H9 (cell line): ENCODE results near the gene PKD1. TPM values are rescaled to one million over a fixed set of nuclear protein-coding genes. Genes with fewer than 3 reads are reported as not detected.

Experiments
- DNase-seq: peaks from one replicate; pipeline ENCODE4 v3.0.0-alpha.2; 2017
- H2AFZ ChIP-seq: one replicate; pipeline ENCODE4 v1.6.1; 2013; ENCODE audit warnings: mild to moderate bottlenecking, low read length, control low read depth, moderate library complexity
- H2AK5ac ChIP-seq: 2 replicates; pipeline ENCODE4 v1.6.1; 2013; ENCODE audit warnings: low read length, control low read depth, mixed read lengths; ENCODE audit not compliant: insufficient read length
- H2BK120ac ChIP-seq: one replicate; pipeline ENCODE4 v1.6.1; 2013; ENCODE audit warnings: low read depth, mild to moderate bottlenecking, low read length, control low read depth, inconsistent platforms; ENCODE audit not compliant: poor library complexity, severe bottlenecking
- H2BK12ac ChIP-seq: 2 replicates; pipeline ENCODE4 v1.6.1; 2013; ENCODE audit warnings: low read length, control low read depth, mixed read lengths, low read depth; ENCODE audit not compliant: insufficient read length
- H2BK15ac ChIP-seq: 2 replicates; pipeline ENCODE4 v1.6.1; 2013; ENCODE audit warnings: low read depth, low read length, control low read depth
- H2BK20ac ChIP-seq: one replicate; pipeline ENCODE4 v1.6.1; 2013; ENCODE audit warnings: low read depth, mild to moderate bottlenecking, low read length, control low read depth, inconsistent platforms; ENCODE audit not compliant: poor library complexity, severe bottlenecking
- H2BK5ac ChIP-seq: 2 replicates; pipeline ENCODE4 v1.6.1; 2013; ENCODE audit warnings: low read length, control low read depth, mixed read lengths; ENCODE audit not compliant: insufficient read length
- H3K14ac ChIP-seq: 2 replicates; pipeline ENCODE4 v1.6.1; 2013; ENCODE audit warnings: low read length, control low read depth; ENCODE audit not compliant: insufficient read depth
- H3K18ac ChIP-seq: 2 replicates; pipeline ENCODE4 v1.6.1; 2013; ENCODE audit warnings: low read depth, mild to moderate bottlenecking, mixed read lengths, low read length, control low read depth; ENCODE audit not compliant: insufficient read length
- H3K23ac ChIP-seq: 2 replicates; pipeline ENCODE4 v1.6.1; 2013; ENCODE audit warnings: low read length, control low read depth, mixed read lengths, low read depth; ENCODE audit not compliant: insufficient read length
- H3K23me2 ChIP-seq: 2 replicates; pipeline ENCODE4 v1.6.1; 2013; ENCODE audit warnings: low read depth, mild to moderate bottlenecking, mixed read lengths, low read length, control low read depth; ENCODE audit not compliant: insufficient read length, poor library complexity, severe bottlenecking
- H3K27ac ChIP-seq: 2 replicates; pipeline ENCODE4 v1.5.1; 2013; ENCODE audit warnings: low read length, control low read depth, mixed read lengths, low read depth; ENCODE audit not compliant: insufficient read length
- H3K27me3 ChIP-seq: 2 replicates; pipeline ENCODE4 v1.6.1; 2013; ENCODE audit warnings: low read length, control low read depth, inconsistent platforms; ENCODE audit not compliant: insufficient read depth
- H3K4ac ChIP-seq: 2 replicates; pipeline ENCODE4 v1.6.1; 2013; ENCODE audit warnings: low read depth, mild to moderate bottlenecking, control low read depth, inconsistent platforms, low read length, moderate library complexity
- H3K4me1 ChIP-seq: 2 replicates; pipeline ENCODE4 v1.6.1; 2013; ENCODE audit warnings: low read length, control low read depth, inconsistent platforms; ENCODE audit not compliant: insufficient read depth
- H3K4me2 ChIP-seq: 2 replicates; pipeline ENCODE4 v1.6.1; 2013; ENCODE audit warnings: low read length, control low read depth, mixed read lengths; ENCODE audit not compliant: insufficient read length, insufficient read depth
- H3K56ac ChIP-seq: 2 replicates; pipeline ENCODE4 v1.6.1; 2013; ENCODE audit warnings: low read depth, mild to moderate bottlenecking, mixed read lengths, low read length, control low read depth; ENCODE audit not compliant: insufficient read length
- H3K79me1 ChIP-seq: 2 replicates; pipeline ENCODE4 v1.6.1; 2013; ENCODE audit warnings: low read depth, mild to moderate bottlenecking, moderate library complexity, low read length, control low read depth, inconsistent platforms; ENCODE audit not compliant: insufficient read depth, poor library complexity, severe bottlenecking
- H3K79me2 ChIP-seq: 2 replicates; pipeline ENCODE4 v1.6.1; 2013; ENCODE audit warnings: low read length, control low read depth, inconsistent platforms; ENCODE audit not compliant: insufficient read depth
- H3K9ac ChIP-seq: 2 replicates; pipeline ENCODE4 v1.6.1; 2013; ENCODE audit warnings: low read length, control low read depth, mixed read lengths; ENCODE audit not compliant: insufficient read length; ENCODE audit errors: extremely low read depth
- H3K9me3 ChIP-seq: one replicate; pipeline ENCODE4 v1.6.1; 2013; ENCODE audit warnings: low read depth, low read length, inconsistent platforms; ENCODE audit not compliant: control insufficient read depth
- H3T11ph ChIP-seq: one replicate; pipeline ENCODE4 v1.6.1; 2013; ENCODE audit warnings: mild to moderate bottlenecking, low read length, control low read depth, inconsistent platforms
- H4K20me1 ChIP-seq: one replicate; pipeline ENCODE4 v1.6.1; 2013; ENCODE audit not compliant: control insufficient read depth, insufficient read length, insufficient read depth
- H4K5ac ChIP-seq: 2 replicates; pipeline ENCODE4 v1.6.1; 2013; ENCODE audit warnings: low read depth, mild to moderate bottlenecking, mixed read lengths, low read length, control low read depth; ENCODE audit not compliant: insufficient read length
- H4K8ac ChIP-seq: replicated peaks from 2 replicates; pipeline ENCODE4 v1.6.1; 2013; ENCODE audit warnings: low read length, control low read depth, mixed read lengths, low read depth; ENCODE audit not compliant: insufficient read length
- H4K91ac ChIP-seq: 2 replicates; pipeline ENCODE4 v1.6.1; 2013; ENCODE audit warnings: low read depth, mild to moderate bottlenecking, moderate library complexity, mixed read lengths, low read length, control low read depth; ENCODE audit not compliant: insufficient read length
- H3K27ac Mint-ChIP-seq, 3 experiments: 2 replicates in 2 of 3; 3 replicates in 1 of 3; pipeline ENCODE4 v1.8.0; 2020 to 2021; ENCODE audit warnings: mixed read lengths in 3 of 3, mild to moderate bottlenecking in 1 of 3, moderate library complexity in 1 of 3
- H3K27me3 Mint-ChIP-seq: 2 replicates; pipeline ENCODE4 v1.8.0; 2021; ENCODE audit warnings: low read depth, mild to moderate bottlenecking, moderate library complexity, mixed read lengths
- H3K36me3 Mint-ChIP-seq, 3 experiments: 2 replicates in 2 of 3; 3 replicates in 1 of 3; pipeline ENCODE4 v1.8.0; 2020 to 2021; ENCODE audit warnings: low read depth in 3 of 3, mixed read lengths in 3 of 3; ENCODE audit not compliant: insufficient read depth in 1 of 3
- H3K4me1 Mint-ChIP-seq, 2 experiments: 2 replicates each; pipeline ENCODE4 v1.8.0; 2020; ENCODE audit warnings: mixed read lengths in 2 of 2
- H3K4me3 Mint-ChIP-seq, 2 experiments: 2 replicates in 1 of 2; 3 replicates in 1 of 2; pipeline ENCODE4 v1.8.0; 2020 to 2021; ENCODE audit warnings: mild to moderate bottlenecking in 2 of 2, mixed read lengths in 2 of 2, moderate library complexity in 1 of 2
- H3K9me3 Mint-ChIP-seq, 2 experiments: 2 replicates in 1 of 2; 3 replicates in 1 of 2; pipeline ENCODE4 v1.8.0; 2020; ENCODE audit warnings: mild to moderate bottlenecking in 2 of 2, mixed read lengths in 2 of 2, moderate library complexity in 1 of 2
- CTCF ChIP-seq: fragments of 200-600 bp; sonication (generic); conservative IDR thresholded peaks from 3 replicates; pipeline ENCODE4 v1.8.0; 2021; ENCODE audit warnings: antibody characterized with exemption, mild to moderate bottlenecking
- WGBS: extraction: QIAGEN DNeasy Blood & Tissue Kit; methylation state at CpG from one replicate; pipeline ENCODE4 v1.1.7; 2013; ENCODE audit warnings: missing lambda C conversion rate, low lambda C conversion rate, mixed read lengths; ENCODE audit not compliant: insufficient read length; ENCODE audit errors: extremely low coverage; 5-methylcytosine and 5-hydroxymethylcytosine counted together
- total RNA-seq: library from RNA; stranded (reverse); gene quantifications from 2 replicates; pipeline ENCODE4 v1.2.1, GENCODE V29; 2021

PKD1 gene
- total RNA-seq, 1 experiment from 2014 or later = 88.0 TPM

- DNase-seq = no peak
- no peak for TF ChIP-seq CTCF
- Histone ChIP-seq H3K23ac (no peak overlapping the region), H3K27ac (no peak overlapping the region), H3K79me1 (no peaks in the 10 kb centered on the region), H3T11ph (no peak overlapping the region), H2BK12ac (no peak overlapping the region), H3K23me2 (peaks cover 4% of the 10 kb centered on the region), H3K14ac (no peak overlapping the region), H4K91ac (no peak overlapping the region), H3K4me2 (no peak overlapping the region), H2AFZ (no peak overlapping the region), H3K27me3 (no peaks in the 10 kb centered on the region), H2BK15ac (no peak overlapping the region), H3K56ac (no peak overlapping the region), H4K20me1 (no peaks in the 10 kb centered on the region), H2BK5ac (no peak overlapping the region), H2BK120ac (no peak overlapping the region), H3K9ac (no peak overlapping the region), H3K4ac (no peak overlapping the region), H3K79me2 (no peaks in the 10 kb centered on the region), H2BK20ac (no peak overlapping the region), H4K8ac (no peak overlapping the region), H2AK5ac (no peak overlapping the region), H4K5ac (no peak overlapping the region), H3K4me1 (no peaks in the 10 kb centered on the region), H3K18ac (no peak overlapping the region), H3K9me3 (no peaks in the 10 kb centered on the region)
- no peaks in the 10 kb centered on the region for H3K9me3 Mint-ChIP-seq
- 0 out of 7 replicates have a peak overlapping the region, but pooled peaks of 1 of the 3 experiments have one; percentile 65 for H3K27ac Mint-ChIP-seq
- H3K4me1 Mint-ChIP-seq = peaks cover 3 to 7% of the 10 kb centered on the region in 2 experiments
- no peaks in the 10 kb centered on the region for H3K27me3 Mint-ChIP-seq
- H3K36me3 Mint-ChIP-seq = peaks cover 11 to 43% (median 40%) of the 10 kb centered on the region in 3 experiments
- H3K4me3 Mint-ChIP-seq = peak overlapping the region in 1 of 2 experiments; percentile 40; a peak in 1 of 5 replicates
- no CpG with 5 or more reads among the region's 20 CpGs for WGBS
These were observed 41.9 kb upstream of the PKD1 start for GRCh38 chr16:2177561-2177960.
